ENCODE measurements around the gene HSPB6.

DNA sequence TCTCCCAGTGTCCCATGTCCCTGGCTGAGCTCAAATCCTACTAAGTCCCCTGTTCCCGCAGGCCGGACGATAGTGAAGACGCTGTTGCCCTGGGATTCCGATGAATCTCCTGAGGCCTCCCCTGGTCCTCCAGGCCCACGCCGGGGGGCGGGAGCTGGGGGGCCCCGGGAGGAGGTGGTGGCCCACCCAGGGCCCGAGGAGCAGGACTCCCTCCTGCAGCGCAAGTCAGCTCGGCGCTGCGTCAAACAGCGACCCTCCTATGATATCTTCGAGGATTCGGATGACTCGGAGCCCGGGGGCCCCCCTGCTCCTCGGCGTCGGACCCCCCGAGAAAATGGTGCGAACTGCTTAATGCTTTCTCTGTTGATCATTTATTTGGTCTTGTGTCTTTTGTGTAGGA lies 33.2 kb downstream of the HSPB6 start:
- TF ChIP-seq, protein P1, sequence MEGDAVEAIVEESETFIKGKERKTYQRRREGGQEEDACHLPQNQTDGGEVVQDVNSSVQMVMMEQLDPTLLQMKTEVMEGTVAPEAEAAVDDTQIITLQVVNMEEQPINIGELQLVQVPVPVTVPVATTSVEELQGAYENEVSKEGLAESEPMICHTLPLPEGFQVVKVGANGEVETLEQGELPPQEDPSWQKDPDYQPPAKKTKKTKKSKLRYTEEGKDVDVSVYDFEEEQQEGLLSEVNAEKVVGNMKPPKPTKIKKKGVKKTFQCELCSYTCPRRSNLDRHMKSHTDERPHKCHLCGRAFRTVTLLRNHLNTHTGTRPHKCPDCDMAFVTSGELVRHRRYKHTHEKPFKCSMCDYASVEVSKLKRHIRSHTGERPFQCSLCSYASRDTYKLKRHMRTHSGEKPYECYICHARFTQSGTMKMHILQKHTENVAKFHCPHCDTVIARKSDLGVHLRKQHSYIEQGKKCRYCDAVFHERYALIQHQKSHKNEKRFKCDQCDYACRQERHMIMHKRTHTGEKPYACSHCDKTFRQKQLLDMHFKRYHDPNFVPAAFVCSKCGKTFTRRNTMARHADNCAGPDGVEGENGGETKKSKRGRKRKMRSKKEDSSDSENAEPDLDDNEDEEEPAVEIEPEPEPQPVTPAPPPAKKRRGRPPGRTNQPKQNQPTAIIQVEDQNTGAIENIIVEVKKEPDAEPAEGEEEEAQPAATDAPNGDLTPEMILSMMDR (conservative IDR thresholded peaks at IDR 0.05 in 1 of 2, IDR thresholded peaks at IDR 0.05 in 1 of 2; ENCODE audit: extremely low read depth in 1 of 2, insufficient read depth in 1 of 2, low read depth in 1 of 2, low read length in 2 of 2): no peak
- no peak for TF ChIP-seq EZH2 (IDR thresholded peaks at IDR 0.05; ENCODE audit: borderline replicate concordance, low read length)

Data from mammary epithelial cell (primary cell).